HuH-7.5 (cell line): Measurements from ENCODE around the gene SEMA6A.
"Not testable (repeated sequence)": the region's sequence is repeated elsewhere in the genome, so short reads cannot be mapped to it uniquely, and the experiment has no call there.

ENCODE experiments used
- DNase-seq: peaks from one replicate; pipeline ENCODE4 v3.0.0; 2011; ENCODE audit warnings: low spot score

Gene SEMA6A

GRCh38 chr5:116553366-116553765 is 21.3 kb downstream of the SEMA6A start:
- DNase-seq = no peak

DNA sequence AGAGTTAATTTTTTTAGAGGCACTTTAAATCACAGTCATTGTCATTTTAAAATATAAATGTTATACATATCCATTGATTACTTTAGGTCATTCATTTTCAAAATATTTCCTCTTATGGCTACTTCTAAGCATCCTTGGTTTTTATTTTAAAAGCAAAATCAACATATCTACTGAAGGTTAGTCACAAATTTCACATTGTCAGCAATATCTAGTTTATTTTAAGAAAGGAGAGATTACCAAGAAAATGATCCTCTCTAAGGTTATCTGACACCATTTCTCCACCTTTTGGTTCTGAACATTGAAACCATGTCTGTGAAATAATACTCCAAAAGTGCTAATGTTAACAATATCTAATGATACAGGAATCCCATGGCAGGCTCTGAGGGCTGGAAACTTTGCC is 24.5 kb downstream of the SEMA6A start:
- DNase-seq = no peak

GRCh38 chr5:116546743-116547124 is 27.9 kb downstream of the SEMA6A start:
- no peak for DNase-seq

DNA sequence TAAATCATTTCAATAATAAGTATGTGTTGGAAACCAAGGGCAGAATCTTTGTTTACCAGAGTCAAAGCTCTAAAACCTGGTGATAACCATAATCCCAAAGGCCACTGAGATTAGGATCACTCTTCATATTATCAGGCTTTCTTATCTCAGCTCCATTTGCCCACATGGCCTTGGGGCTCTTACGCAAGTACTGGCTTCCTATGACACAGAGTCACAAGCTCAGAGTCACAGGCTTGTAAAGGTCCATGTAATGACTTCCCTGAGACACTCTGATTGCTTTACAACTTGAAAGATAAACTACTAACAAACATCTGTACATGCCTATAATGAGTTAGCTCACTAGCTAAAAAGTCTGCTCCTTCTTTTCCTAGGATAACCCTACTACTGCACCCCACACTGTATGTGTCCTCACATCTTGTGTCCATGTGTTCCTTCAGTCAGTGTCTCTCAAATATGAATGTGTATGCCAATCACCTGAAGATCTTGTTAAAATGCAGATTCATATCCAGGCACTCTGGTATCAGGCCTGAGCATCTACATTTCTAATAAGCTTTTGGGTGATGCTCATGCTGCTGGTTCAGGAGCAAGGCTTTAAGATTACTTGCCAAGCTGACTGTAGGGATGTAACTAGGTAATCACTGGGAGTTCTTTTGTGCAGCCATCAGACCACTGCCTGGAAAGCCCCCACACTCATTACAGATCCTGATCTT is 28.4 kb downstream of the SEMA6A start:
- no peak for DNase-seq

DNA sequence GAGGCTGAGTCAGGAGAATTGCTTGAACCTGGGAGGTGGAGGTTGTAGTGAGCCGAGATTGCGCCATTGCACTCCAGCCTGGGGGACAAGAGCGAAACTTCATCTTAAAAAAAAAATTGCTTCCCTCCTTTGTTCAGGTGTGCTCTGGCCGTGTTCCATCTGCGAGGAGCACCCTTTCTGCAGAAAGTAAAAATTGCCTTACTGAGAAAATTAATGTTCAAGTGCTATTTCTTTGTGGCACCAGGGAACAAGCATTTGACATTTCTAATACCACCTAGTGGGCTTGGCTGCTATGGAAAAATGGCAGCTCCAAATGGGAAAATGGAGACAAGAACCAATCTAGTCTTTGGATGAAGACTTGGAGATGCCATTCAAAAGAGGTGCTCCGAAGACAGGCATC is 29.2 kb downstream of the SEMA6A start:
- not testable (repeated sequence) for DNase-seq

DNA sequence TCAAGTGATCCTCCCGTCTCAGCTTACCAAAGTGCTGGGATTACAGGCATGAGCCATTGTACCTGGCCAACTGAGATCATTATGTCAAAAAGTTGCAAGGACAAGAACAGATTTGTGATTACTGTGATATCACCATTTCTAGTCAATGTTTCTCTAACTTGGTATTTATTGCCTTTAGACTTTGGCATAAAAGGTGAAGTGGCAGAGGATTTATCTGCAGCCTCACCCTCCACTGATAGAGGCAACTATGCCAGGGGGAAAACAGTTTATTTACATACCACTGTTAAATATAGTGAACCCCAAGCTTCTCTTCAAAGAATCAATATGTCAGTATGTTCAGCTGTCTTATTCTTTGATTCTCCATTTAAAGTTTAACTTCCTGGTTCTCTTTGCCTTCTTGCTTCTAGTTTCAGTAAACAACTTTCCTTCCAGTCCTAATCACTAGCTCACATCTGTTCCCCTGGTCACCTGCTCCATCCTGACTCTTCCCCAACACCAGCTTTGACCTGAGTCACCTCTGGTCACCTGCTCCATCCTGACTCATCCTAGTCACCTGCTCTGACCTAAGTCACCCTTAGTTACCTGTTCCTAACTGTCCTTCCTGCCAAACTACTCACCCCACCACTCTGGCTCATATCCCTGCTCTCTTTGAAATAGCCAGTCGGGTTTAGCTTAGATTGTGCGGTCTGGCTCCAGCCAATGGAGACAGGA is 29.9 kb downstream of the SEMA6A start:
- no peak for DNase-seq

GRCh38 chr5:116543501-116543900 is 31.1 kb downstream of the SEMA6A start:
- no peak for DNase-seq

DNA sequence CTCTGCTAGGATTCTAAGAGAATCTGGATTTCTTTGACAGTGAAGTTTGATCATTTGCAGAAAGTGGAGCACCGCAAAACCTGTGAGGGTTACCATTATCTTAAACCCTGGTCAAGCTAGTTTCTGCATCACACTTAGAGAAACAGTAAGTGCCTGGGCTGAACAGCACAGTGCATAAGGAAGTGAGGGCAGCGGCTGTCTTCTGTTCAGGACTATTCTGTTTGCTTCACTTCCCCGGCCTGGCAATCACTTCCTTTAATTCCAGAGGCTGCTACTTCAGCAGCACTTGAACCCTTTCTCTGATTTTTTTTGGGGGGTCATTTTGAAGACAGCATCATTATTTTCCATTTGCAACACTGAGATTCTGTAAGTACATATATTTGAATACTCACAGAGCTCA is 32.0 kb downstream of the SEMA6A start:
- DNase-seq = no peak

GRCh38 chr5:116539222-116539621 is 35.4 kb downstream of the SEMA6A start:
- DNase-seq = no peak

DNA sequence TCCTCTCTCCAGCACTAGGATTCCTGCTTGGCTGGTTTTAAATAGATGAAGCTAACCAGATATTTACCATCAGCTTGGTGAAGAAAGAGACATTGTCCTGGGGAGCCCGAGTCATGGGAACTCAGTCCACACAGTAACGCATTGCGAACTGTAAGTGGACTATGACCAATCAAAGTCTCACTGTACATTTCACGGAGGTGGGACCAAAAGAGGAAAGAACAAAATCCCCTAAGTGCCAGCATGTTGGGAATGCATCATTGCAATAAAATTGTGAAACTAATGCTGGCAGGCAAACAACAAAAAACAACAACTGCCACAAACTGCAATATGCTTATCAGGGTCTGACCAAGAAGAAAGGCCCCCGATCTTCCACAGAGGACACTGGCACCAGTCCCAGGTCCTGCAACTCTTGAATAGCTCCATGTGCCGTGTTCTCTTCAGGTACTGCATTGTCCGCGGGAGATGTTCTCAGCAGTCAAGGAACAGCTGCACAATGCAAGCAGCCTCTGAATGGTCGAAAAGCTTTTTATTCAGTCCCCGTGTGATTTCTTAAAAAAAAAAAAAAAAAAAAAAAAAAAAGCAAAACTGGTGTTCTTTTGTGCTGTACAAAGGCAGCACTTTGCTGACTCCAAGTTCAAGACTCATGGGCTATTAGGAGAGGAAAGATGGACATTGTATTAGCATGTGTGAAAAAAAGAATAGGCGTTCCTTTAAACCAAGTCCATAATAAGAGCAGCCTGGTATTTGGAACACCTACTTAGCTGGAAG is 38.1 kb downstream of the SEMA6A start:
- no peak for DNase-seq

DNA sequence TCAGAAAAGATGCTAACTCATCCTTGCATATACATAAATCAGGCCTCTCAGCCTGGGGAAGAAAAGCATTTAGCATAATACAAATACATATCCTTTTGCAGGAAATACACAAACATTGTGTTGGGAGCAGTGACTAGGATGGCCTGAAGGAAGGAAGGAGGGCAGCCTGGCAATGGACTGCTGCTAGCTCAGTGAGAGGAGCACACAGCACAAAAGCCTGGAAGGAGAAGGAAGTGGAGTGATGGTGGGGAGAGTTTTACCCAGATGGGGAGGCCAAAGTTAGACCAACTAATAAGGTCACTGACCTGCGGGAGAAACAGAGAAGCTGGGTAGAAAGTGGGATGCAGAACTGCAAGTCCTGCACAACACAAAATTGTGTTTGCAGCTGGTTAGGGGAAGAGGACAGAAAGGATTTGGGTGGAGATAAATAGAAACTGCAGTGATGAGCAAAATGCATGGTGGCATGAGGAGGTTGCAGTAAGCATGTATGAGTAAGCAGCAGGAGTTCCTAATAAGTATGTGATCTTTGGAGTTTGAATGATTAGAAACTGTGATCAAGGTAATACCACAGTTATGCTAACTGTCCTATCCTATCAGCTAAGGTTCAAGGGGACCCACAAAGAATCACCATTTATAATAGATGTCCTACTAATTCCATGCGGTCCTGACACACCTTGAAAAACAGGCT is 39.5 kb downstream of the SEMA6A start:
- DNase-seq = no peak

- DNase-seq = no peak
These were observed 41.7 kb downstream of the SEMA6A start for GRCh38 chr5:116532762-116533525.

DNA sequence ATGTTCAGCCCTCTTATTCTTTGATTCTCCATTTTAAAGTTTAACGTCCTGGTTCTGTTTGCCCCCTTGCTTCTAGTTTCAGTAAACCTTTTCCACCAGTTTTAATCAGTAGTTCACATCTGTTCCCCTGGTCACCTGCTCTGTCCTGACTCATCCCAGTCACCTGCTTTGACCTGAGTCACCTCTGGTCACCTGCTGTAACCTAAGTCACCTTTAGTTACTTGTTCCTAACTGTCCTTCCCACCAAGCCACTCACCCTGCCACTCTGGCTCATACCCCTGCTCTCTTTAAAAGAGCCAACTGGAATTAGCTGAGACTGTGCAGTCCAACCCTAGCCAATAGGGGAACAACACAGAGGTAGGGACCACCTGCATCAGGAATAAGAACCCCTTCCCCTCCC is 43.0 kb downstream of the SEMA6A start:
- DNase-seq = no peak

GRCh38 chr5:116531117-116531516 is 43.5 kb downstream of the SEMA6A start:
- DNase-seq = no peak

- DNase-seq = no peak
These were observed 44.3 kb downstream of the SEMA6A start for GRCh38 chr5:116530276-116530675.

GRCh38 chr5:116529615-116530014 is 45.0 kb downstream of the SEMA6A start:
- DNase-seq = no peak

DNA sequence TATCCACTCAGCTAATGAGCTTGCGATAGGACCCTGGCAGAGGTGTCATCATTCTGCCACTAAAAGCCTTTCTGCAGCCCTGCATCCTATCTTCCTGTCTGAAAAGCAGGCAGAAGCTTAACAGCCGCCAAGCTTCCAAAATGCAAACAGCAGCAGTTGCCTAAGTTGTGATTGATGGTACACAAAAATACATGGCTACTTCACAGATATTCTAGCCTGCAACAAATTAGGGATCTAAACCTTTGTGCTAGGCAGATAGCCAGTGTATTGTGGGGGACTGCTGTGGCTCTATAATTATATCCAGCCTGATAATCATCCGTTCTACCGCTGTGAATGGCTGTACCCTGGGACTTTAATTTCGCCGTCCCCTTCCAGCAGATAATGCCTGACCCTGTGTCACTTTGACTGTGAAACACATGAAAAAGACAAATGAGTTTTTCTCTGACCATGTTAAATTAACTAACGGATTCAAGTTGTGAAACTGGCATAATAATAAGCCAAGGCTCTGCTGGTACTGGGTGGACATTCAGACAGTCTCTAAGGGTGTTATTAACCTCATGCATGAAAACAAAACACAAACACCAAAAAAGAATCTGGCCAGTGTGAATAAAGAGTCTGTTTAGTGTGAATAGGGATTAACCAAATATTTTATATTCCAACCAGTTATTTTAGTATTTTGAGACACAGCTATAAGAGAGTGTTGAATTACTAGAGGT is 45.9 kb downstream of the SEMA6A start:
- DNase-seq = no peak

GRCh38 chr5:116527582-116527981 is 47.0 kb downstream of the SEMA6A start:
- DNase-seq = no peak

- no peak for DNase-seq
These were observed 48.9 kb downstream of the SEMA6A start for GRCh38 chr5:116525674-116526073.

- no peak for DNase-seq
These were observed 49.7 kb downstream of the SEMA6A start for GRCh38 chr5:116524966-116525365.
